ENCODE results near the gene PFDN2.

DNA sequence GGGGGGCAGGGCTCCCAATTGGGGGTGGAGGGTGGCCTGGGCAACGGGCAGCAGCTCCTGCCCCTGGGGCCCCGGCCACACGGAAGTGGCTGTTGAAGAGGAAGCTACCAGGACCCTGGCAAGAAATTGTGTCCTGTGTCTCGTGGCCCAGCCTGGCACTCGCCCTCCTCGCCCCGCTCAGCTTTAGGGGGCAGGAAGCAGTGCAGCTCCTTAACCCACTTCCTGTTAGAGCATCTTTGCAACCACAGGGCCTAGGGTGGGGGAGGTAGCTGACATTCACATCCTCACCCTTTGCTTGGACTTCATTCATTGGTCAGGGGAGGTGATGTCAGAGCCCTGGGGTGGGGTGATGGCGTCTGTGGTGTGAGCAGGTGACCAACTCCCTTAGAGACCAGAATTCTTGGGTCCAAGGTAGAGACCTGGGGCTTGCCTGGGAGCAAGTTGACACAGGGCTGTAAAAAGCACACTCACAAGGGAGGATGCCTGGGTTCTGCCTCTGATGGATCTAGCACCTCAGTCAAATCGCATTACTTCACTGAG is 48.0 kb downstream of the PFDN2 start, which contains the start of gene ARHGAP30:
- TF ChIP-seq POLR2A (IDR thresholded peaks at IDR 0.05) (no peak), EP300 (IDR thresholded peaks at IDR 0.05) (no peak)
- TF ChIP-seq, protein P1, sequence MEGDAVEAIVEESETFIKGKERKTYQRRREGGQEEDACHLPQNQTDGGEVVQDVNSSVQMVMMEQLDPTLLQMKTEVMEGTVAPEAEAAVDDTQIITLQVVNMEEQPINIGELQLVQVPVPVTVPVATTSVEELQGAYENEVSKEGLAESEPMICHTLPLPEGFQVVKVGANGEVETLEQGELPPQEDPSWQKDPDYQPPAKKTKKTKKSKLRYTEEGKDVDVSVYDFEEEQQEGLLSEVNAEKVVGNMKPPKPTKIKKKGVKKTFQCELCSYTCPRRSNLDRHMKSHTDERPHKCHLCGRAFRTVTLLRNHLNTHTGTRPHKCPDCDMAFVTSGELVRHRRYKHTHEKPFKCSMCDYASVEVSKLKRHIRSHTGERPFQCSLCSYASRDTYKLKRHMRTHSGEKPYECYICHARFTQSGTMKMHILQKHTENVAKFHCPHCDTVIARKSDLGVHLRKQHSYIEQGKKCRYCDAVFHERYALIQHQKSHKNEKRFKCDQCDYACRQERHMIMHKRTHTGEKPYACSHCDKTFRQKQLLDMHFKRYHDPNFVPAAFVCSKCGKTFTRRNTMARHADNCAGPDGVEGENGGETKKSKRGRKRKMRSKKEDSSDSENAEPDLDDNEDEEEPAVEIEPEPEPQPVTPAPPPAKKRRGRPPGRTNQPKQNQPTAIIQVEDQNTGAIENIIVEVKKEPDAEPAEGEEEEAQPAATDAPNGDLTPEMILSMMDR (IDR thresholded peaks at IDR 0.05), result no peak
